Measurements from ENCODE around the gene PMPCA. TPM values are rescaled to one million over a fixed set of nuclear protein-coding genes. Genes with fewer than 3 reads are reported as not detected.

PMPCA gene
- total RNA-seq, 2 experiments from 2014 or later, result 53.3 to 76.1 TPM

DNA sequence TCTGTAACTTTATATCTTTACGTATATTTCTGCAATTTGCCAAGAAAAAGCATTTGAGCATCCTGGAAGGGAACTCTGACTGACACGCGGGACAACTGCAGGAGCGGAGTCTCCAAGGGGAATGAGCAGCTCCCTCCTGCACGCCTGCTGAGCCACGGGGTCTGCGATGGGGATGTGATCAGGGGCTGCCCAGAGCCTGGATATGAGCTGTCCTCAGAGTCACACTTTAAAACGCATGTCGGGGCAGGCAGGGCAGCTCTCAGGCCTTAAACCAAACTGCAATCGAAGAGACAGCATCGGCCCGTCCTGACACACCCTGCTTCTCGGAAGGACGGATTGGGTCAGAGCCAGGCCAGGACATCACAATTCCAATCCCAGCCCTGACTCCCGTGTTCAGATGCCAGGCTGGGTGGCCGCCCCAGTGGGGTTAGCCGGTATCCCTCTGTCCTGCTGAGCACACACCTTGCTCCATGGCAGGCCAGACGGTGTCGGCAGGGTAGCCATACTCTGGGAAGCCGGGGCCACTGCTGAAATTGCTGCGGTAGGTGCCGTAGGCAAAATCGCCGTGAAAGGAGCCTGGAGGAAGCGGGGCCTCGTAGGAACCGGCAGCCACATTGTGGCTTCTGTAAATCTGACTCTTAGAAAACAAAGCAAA, 55.2 kb downstream of the PMPCA start:
- H3K9me2 ChIP-seq (ENCODE audit: insufficient read depth, low read length), result no peaks in the 10 kb centered on the region
- H3K27ac ChIP-seq (ENCODE audit: low read depth, low read length, poor library complexity, severe bottlenecking), result no peak overlapping the region
- peaks cover 98% of the 10 kb centered on the region for H3K36me3 ChIP-seq (ENCODE audit: insufficient read depth, low read length)
- no peak overlapping the region for H2AFZ ChIP-seq (ENCODE audit: low read length)
- intact Hi-C loops (cut with micrococcal nuclease; ENCODE audit: unreplicated experiment), result no loop called here
- no peak overlapping the region for H3K4me2 ChIP-seq (ENCODE audit: low read length)
- no peaks in the 10 kb centered on the region for H3K9me3 ChIP-seq (ENCODE audit: low read length)
- CTCF ChIA-PET (ENCODE audit: unreplicated experiment), result interaction anchor here (0.6 kb wide), 1 partner anchor 187 kb away, joined by 4 read pairs; no protein-coding TSS in a partner anchor
- H3K4me3 ChIP-seq (ENCODE audit: low read depth, low read length, poor library complexity, severe bottlenecking), result no peak overlapping the region
- BruUV-seq (replicated peaks), result no TSS peak
- H3K79me2 ChIP-seq (ENCODE audit: insufficient read depth, low read depth, low read length), result no peaks in the 10 kb centered on the region
- TF ChIP-seq CTCF (conservative IDR thresholded peaks at IDR 0.05; ENCODE audit: low read length), result no peak
- TF ChIP-seq EZH2phosphoT487 (IDR thresholded peaks at IDR 0.05; ENCODE audit: borderline replicate concordance, low read depth, low read length), result no peak
- DNase-seq (ENCODE audit: low spot score), result no peak
- H4K20me1 ChIP-seq (ENCODE audit: insufficient read depth, low read length), result no peaks in the 10 kb centered on the region
- no peaks in the 10 kb centered on the region for H3K4me1 ChIP-seq (ENCODE audit: insufficient read depth, low read length, poor library complexity, severe bottlenecking)
- POLR2A ChIA-PET, result interaction anchor here (0.6 kb wide), 1 partner anchor 193 kb away, joined by 3 read pairs; no protein-coding TSS in a partner anchor

DNA sequence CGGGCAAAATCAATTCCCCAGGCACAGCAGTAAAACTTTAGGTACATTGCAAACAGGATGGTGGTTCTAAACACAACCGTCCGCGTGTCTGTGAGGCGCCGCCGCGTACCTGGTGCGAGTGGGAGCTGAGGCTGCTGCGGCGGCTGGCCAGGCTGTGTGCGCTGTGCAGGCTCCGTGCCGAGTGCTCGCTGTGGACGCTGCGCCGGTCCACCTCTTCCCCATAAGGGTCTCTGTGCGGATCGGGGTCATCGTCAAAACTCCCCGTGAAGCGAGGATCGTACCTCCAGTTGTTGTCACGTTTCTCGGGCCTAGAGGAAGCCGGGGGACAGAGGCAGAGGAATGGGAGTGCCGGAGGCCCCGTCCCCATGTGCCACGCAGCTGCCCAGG, 55.7 kb downstream of the PMPCA start:
- Histone ChIP-seq H3K36me3 (ENCODE audit: insufficient read depth, low read length) (peaks cover 96% of the 10 kb centered on the region), H3K79me2 (ENCODE audit: insufficient read depth, low read depth, low read length) (no peaks in the 10 kb centered on the region), H4K20me1 (ENCODE audit: insufficient read depth, low read length) (no peaks in the 10 kb centered on the region), H3K4me3 (ENCODE audit: low read depth, low read length, poor library complexity, severe bottlenecking) (no peak overlapping the region), H3K9me2 (ENCODE audit: insufficient read depth, low read length) (no peaks in the 10 kb centered on the region), H3K4me1 (ENCODE audit: insufficient read depth, low read length, poor library complexity, severe bottlenecking) (no peaks in the 10 kb centered on the region), H3K4me2 (ENCODE audit: low read length) (no peak overlapping the region), H2AFZ (ENCODE audit: low read length) (no peak overlapping the region), H3K9me3 (ENCODE audit: low read length) (no peaks in the 10 kb centered on the region), H3K27ac (ENCODE audit: low read depth, low read length, poor library complexity, severe bottlenecking) (no peak overlapping the region)
- intact Hi-C loops (cut with micrococcal nuclease; ENCODE audit: unreplicated experiment), result no loop called here
- BruUV-seq (replicated peaks), result no TSS peak
- no peak for DNase-seq (ENCODE audit: low spot score)
- POLR2A ChIA-PET, result interaction anchor here (0.6 kb wide), 1 partner anchor 193 kb away, joined by 3 read pairs; no protein-coding TSS in a partner anchor
- TF ChIP-seq EZH2phosphoT487 (IDR thresholded peaks at IDR 0.05; ENCODE audit: borderline replicate concordance, low read depth, low read length), result no peak
- CTCF ChIA-PET (ENCODE audit: unreplicated experiment), result no interaction called here

GRCh38 chr9:136467766-136468165, 57.3 kb downstream of the PMPCA start:
- ChIA-PET POLR2A (no interaction called here), CTCF (ENCODE audit: unreplicated experiment) (no interaction called here)
- H3K79me2 ChIP-seq (ENCODE audit: insufficient read depth, low read depth, low read length), result no peaks in the 10 kb centered on the region
- peaks cover 98% of the 10 kb centered on the region for H3K36me3 ChIP-seq (ENCODE audit: insufficient read depth, low read length)
- no peak overlapping the region for H3K4me2 ChIP-seq (ENCODE audit: low read length)
- intact Hi-C loops (cut with micrococcal nuclease; ENCODE audit: unreplicated experiment), result no loop called here
- no peaks in the 10 kb centered on the region; the same call in 1 of the 2 replicates for H4K20me1 ChIP-seq (ENCODE audit: insufficient read depth, low read length)
- no peak for DNase-seq (ENCODE audit: low spot score)
- no peak overlapping the region for H2AFZ ChIP-seq (ENCODE audit: low read length)
- no peaks in the 10 kb centered on the region for H3K4me1 ChIP-seq (ENCODE audit: insufficient read depth, low read length, poor library complexity, severe bottlenecking)
- no peak for TF ChIP-seq CTCF (conservative IDR thresholded peaks at IDR 0.05; ENCODE audit: low read length)
- no peak for TF ChIP-seq EZH2phosphoT487 (IDR thresholded peaks at IDR 0.05; ENCODE audit: borderline replicate concordance, low read depth, low read length)
- H3K4me3 ChIP-seq (ENCODE audit: low read depth, low read length, poor library complexity, severe bottlenecking), result no peak overlapping the region
- H3K27ac ChIP-seq (ENCODE audit: low read depth, low read length, poor library complexity, severe bottlenecking), result no peak overlapping the region
- H3K9me2 ChIP-seq (ENCODE audit: insufficient read depth, low read length), result no peaks in the 10 kb centered on the region
- no TSS peak for BruUV-seq (replicated peaks)
- H3K9me3 ChIP-seq (ENCODE audit: low read length), result no peaks in the 10 kb centered on the region
